Tibial nerve (tissue), 3 donors: ENCODE measurements around the gene FRYL.

Experiments used
- POLR2A ChIP-seq, 2 donors: fragments of 450-650 bp; IDR thresholded peaks; one replicate each; pipeline ENCODE4 v1.6.1; 2017; ENCODE audit warnings: antibody characterized with exemption in 2 of 2, mild to moderate bottlenecking in 2 of 2, moderate library complexity in 2 of 2
- TF ChIP-seq, protein P1 (sequence below), 5 experiments: fragments of 200-600 bp in 3 of 5; fragments of 450-650 bp in 2 of 5; sonication (generic) in 3 of 5; IDR thresholded peaks; one replicate each; pipeline ENCODE4 v1.5.1; 2016 to 2019; ENCODE audit warnings: antibody characterized with exemption in 5 of 5, mild to moderate bottlenecking in 3 of 5, moderate library complexity in 2 of 5

DNA sequence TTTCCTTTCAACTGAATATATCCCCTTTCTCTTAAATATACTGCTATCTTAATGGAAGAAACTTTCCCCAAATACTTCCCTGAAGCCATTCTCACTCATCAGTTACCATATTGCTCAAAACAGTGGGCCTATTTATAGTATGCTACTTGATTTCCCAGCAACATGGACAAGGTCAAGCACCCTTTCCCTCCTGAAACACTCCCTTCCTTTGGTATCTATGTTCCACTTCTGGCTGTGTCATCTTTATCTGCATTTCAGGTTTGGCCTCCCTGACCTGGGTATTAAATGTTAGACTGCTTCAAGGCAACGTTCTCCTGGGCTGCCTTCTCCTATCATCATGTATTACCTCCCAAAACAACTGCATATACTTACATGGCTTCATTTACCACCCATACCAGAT is 188.7 kb downstream of the FRYL start:
- TF ChIP-seq, protein P1, sequence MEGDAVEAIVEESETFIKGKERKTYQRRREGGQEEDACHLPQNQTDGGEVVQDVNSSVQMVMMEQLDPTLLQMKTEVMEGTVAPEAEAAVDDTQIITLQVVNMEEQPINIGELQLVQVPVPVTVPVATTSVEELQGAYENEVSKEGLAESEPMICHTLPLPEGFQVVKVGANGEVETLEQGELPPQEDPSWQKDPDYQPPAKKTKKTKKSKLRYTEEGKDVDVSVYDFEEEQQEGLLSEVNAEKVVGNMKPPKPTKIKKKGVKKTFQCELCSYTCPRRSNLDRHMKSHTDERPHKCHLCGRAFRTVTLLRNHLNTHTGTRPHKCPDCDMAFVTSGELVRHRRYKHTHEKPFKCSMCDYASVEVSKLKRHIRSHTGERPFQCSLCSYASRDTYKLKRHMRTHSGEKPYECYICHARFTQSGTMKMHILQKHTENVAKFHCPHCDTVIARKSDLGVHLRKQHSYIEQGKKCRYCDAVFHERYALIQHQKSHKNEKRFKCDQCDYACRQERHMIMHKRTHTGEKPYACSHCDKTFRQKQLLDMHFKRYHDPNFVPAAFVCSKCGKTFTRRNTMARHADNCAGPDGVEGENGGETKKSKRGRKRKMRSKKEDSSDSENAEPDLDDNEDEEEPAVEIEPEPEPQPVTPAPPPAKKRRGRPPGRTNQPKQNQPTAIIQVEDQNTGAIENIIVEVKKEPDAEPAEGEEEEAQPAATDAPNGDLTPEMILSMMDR (IDR thresholded peaks at IDR 0.05), result no peak
- no peak for TF ChIP-seq POLR2A (IDR thresholded peaks at IDR 0.05)
